Stimulated activated CD8-positive, alpha-beta memory T cell treated with anti-CD3 and anti-CD28 coated beads, Interleukin-4, amount 100 ng/mL, for 24 hours (primary cell): ENCODE data around the gene COBLL1.
"Not testable (repeated sequence)": the region's sequence is repeated elsewhere in the genome, so short reads cannot be mapped to it uniquely, and the experiment has no call there.

Experiments
- DNase-seq: peaks from one replicate; pipeline ENCODE4 v3.0.0-alpha.2; 2020; ENCODE audit warnings: low read depth

Gene COBLL1, protein sequence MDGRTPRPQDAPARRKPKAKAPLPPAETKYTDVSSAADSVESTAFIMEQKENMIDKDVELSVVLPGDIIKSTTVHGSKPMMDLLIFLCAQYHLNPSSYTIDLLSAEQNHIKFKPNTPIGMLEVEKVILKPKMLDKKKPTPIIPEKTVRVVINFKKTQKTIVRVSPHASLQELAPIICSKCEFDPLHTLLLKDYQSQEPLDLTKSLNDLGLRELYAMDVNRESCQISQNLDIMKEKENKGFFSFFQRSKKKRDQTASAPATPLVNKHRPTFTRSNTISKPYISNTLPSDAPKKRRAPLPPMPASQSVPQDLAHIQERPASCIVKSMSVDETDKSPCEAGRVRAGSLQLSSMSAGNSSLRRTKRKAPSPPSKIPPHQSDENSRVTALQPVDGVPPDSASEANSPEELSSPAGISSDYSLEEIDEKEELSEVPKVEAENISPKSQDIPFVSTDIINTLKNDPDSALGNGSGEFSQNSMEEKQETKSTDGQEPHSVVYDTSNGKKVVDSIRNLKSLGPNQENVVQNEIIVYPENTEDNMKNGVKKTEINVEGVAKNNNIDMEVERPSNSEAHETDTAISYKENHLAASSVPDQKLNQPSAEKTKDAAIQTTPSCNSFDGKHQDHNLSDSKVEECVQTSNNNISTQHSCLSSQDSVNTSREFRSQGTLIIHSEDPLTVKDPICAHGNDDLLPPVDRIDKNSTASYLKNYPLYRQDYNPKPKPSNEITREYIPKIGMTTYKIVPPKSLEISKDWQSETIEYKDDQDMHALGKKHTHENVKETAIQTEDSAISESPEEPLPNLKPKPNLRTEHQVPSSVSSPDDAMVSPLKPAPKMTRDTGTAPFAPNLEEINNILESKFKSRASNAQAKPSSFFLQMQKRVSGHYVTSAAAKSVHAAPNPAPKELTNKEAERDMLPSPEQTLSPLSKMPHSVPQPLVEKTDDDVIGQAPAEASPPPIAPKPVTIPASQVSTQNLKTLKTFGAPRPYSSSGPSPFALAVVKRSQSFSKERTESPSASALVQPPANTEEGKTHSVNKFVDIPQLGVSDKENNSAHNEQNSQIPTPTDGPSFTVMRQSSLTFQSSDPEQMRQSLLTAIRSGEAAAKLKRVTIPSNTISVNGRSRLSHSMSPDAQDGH

DNA sequence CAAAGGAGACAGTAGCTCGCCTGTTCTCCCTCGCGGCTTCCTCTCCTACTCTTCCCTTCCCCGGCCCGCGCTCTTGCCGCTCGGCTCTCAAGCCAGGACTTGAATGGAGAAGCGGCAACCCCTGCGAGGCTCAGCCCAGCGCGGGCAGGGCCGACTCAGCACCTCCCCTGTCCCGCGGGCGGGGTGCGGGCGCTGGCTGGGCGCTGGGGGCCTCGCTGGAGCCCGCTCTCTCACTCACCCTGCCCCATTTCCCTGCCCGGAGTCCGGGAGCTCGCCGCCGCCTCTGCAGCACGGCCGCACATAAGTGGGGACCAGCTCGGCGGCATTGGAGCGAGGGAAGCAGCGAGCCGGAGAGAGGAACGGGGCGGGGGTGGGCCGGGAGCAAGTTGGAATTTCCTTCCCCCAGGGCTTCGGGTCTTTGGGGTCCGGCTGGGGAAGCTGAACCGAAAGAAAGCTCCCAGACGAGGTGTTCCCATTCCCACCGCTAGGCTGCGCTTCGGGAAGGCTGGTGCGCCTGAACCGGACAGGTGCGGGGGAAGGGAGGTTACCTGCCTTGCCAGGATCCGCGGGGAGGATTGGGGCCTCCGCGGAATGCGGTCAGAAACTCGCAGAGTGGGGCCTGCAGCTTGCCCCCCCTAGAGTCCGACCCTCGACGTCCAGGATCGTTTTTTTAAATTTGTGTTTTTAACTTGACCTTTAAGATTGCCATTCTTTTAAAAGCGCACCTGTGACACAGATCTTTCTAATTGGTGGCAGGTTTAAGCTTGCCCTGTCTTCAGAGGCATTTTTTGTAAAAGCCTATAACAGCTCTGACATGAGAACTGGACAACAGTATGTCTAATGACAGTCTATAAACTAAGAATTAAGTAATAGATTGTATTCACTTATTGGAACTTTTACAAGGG, at the start of gene COBLL1:
Gene COBLL1, minus strand, starts transcription at position 105 of the 905 bp plus-strand sequence. CDS start 627 bp downstream, outside the sequence.
- peak; percentile 5 for DNase-seq

DNA sequence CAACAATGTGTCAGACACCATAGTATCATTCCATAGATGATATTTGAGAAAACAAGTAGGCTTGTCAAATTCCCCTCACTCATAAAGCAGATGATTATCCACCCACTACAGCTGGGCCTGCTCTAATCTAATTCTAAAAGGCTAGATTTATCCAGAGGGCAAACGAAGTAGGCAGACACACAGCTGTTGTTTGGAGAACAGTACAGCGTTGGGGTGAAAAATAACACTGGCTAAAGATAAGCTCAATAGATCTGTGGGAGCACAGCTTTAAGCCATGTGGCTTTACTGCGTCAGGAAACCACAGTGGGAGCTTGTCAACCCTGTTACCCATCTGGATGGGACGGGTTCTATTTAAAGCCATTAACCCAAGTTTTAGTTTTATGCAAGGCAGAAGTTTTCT, 48.9 kb upstream of the COBLL1 start:
- no peak for DNase-seq

DNA sequence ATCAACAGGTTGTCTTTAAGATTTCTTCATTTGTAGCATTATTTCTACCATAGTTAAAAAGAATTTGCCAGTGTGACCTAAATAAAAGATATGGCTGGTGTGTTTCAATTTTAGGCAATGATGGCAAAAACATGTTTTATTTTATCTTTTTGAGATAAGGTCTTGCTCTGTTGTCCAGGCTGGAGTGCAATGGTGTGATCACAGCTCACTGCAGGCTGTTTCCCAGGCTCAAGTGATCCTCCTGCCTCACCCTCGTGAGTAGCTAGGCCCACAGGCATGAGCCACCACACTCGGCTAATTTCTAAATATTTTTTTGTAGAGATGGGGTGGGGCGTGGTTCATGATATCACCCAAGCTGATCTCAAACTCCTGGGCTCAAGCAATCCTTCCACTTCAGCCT, 47.0 kb upstream of the COBLL1 start:
- no peak for DNase-seq

DNA sequence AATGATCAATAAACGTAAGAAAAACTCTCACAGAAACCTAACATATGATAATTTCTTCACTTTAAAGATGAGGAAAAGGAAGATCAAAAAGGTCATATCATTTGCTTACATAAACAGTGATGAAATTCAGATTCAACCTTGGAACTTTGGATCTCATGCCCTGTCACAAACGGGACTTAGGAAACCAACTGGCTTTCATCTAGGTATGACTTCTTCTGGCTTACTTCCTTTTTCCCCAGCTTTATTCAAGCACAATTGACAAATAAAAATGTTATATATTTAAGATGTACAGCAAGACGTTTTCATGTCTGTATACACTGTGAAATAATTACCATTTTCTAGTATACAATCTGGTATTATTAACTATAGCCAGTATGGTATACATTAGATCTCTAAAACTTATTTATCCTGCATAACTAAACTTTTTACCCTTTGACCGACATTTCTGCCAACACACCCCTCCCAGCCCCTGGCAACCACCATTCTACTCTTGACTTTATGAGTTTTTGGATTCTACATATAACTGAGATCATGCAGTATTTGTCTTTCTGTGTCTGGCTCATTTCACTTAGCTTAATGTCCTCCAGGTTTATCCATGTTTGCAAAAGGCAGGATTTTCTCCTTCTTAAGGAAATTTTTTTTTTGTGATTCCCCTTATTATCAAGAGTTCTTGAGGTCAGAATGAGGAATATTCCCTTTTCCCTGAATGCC, 46.0 kb upstream of the COBLL1 start:
- DNase-seq: no peak

GRCh38 chr2:164882276-164882675, 40.7 kb upstream of the COBLL1 start:
- DNase-seq: no peak

DNA sequence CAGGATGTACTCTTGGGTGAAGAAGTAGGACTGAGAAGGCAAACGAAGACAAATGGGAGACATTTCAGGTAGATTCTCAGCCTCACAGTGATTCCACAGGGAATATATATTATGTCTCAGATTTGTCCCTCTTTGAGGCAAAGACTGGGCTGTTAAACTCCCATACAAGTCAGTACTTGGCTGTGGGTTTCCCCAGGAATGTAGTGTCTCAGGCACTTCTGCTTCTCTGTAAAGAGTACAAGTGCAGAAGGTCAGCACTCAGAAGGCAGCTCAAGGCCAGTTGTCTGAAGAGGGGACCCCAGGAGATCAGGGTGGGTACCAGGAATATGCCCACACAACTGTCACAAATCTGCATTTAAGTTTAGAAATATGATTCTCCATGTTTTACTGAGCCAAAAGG, 39.9 kb upstream of the COBLL1 start:
- no peak for DNase-seq

GRCh38 chr2:164879901-164880535, 38.4 kb upstream of the COBLL1 start:
- no peak for DNase-seq

- no peak for DNase-seq
Measured at GRCh38 chr2:164877927-164878326, 36.3 kb upstream of the COBLL1 start.

DNA sequence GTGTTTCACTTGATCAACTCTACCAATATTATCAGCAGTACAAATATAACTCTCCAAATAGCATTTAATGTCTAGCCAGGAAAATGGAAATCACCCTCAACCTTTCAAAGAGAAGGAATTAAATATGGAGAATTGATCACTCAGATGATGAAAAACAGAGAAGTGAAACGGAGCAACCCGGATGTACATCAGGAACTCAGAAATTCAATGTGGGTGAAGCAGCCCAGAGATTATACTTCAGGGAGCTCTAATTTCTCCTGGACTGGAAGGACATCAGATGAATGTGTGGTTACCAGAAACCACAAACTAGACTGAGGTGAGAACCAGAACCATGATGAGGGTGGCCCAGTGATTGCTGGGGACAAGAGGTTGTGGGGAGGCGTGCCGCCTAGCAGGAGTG, 35.5 kb upstream of the COBLL1 start:
- DNase-seq: no peak

- no peak for DNase-seq
Measured at GRCh38 chr2:164875334-164876205, 33.9 kb upstream of the COBLL1 start.

DNA sequence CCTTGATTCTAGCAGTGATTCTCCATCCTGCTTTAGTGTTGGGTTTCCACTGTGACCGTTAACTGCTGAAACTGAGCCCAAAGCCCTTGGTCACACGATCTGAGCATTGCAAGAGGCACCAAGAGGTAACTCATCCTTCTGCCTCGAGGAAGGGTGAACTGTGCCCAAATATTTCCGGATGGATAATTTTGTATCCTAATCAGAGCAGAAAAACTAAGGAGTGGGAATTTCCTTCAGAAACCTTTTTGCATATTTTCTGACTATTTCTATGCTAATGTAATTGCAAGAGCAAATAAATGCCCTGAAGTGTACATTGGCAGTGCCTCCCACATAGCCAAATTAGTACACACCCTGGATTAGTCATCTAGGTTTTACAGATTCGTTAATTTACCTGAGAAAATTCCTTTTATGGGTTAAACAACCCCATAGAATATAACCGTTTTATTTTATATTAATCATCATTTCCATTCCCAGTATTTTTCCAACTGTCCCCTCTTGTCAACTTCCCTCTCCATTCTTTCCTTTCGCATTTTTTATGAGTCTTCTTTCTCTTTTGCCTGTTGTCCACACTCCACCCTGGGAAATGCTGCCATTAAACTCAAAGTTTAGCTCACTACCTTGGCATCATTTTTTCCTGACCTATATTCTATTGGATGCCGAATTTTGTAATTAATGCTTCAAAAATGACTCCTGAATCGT, 31.7 kb upstream of the COBLL1 start:
- no peak for DNase-seq

DNA sequence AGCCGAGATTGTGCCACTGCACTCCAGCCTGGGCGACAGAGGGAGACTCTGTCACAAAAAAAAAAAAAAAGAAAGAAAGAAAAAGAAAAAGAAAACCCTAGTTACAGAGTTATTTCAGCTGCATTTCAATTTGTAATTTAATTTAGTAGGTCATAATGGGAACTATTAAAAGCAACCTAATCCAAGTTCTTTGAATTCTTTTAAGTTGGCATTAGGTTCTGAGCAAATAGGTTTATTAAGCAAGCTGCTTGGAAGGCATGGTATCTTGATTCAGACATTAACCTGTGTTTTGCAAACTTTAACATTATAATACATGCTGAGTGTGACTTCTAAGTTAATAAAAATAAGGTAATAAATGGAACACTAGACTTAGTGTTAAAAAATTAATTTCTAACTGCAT, 29.8 kb upstream of the COBLL1 start:
- no peak for DNase-seq

DNA sequence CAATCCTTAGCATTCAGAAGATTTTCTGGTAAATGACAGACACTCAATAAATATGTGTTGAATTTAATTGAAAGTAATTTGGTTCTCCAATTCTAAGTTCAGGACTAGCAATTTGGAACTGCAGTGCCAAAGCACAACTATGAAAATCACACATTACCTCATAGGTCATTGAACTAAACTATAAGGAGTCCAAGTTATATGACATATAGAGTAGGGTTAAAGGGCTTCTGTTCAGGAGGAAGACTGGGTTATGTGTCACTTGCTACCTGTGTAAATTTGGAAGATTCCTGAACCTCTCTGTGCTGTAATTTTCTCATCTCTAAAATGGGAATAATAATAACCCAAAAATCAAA, 27.8 kb upstream of the COBLL1 start:
- DNase-seq: no peak

DNA sequence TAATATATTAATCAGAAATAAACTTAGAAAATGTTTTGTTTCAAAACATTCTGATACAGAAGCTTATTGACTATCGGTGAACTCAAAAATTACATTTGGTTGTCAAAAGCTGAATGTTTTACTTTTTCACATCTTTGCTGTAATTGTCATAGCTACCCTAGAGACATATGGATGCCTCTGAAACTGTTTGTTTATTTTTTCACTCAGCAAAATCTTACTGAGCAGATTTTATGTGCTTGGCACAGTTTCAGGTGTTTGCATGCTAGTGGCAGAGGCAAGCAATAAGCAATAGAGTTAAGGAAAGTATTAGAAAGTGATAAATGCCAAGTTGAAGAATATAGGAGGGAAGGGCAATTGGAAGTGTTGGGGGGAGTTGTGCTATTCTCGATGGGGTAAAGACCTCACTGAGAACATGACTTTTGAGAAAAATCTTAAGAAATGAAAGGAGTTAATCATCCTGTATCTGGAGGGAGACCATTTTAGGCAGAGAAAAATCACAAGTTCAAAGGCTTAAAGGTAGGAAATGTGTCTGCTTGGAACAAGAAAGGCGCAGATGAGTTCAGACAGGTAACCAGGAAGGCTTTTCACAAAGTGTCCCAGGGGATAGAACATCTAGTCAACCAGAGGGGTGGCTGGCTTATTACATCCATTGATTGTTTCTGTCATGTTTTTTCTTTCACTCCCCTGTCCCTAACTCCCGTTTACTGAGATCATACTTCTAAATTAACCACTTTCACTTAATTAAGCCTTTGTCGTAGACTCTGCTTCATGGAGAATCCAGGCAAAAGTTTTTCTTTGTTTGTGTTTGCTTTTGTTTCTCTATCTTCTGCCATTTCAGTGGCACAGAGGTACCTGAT, 27.2 kb upstream of the COBLL1 start:
- DNase-seq: no peak

- DNase-seq: no peak
Measured at GRCh38 chr2:164867779-164868397, 26.3 kb upstream of the COBLL1 start.

GRCh38 chr2:164866381-164866780, 24.8 kb upstream of the COBLL1 start:
- not testable (repeated sequence) for DNase-seq

- no peak for DNase-seq
Measured at GRCh38 chr2:164860694-164861042, 19.0 kb upstream of the COBLL1 start.
